GM12878 (cell line): ENCODE results near the gene ERCC2.

Source experiments
- CTCF ChIP-seq, 3 experiments: IDR thresholded peaks in 2 of 3; conservative IDR thresholded peaks in 1 of 3; 2 replicates each; pipeline ENCODE4 v1.5.1; 2011; ENCODE audit warnings: low read depth in 3 of 3, low read length in 3 of 3, mild to moderate bottlenecking in 3 of 3, control low read depth in 2 of 3, moderate library complexity in 2 of 3, inconsistent platforms in 1 of 3, mixed read lengths in 1 of 3; ENCODE audit not compliant: control insufficient read depth in 2 of 3, insufficient read depth in 1 of 3; ENCODE audit errors: extremely low read depth in 1 of 3
- ETV6 ChIP-seq, 2 experiments: fragments of 450-650 bp in 1 of 2; IDR thresholded peaks in 1 of 2; conservative IDR thresholded peaks in 1 of 2; 2 replicates each; pipeline ENCODE4 v1.6.1; 2014; ENCODE audit warnings: antibody characterized with exemption in 1 of 2, borderline replicate concordance in 1 of 2, low read depth in 1 of 2, mild to moderate bottlenecking in 1 of 2, moderate library complexity in 1 of 2
- ZNF24 ChIP-seq: fragments of 450-650 bp; IDR thresholded peaks from 2 replicates; pipeline ENCODE4 v1.6.1; 2017; ENCODE audit warnings: antibody characterized with exemption, mild to moderate bottlenecking

GRCh38 chr19:45409557-45409920 is 39.2 kb upstream of the ERCC2 start:
- TF ChIP-seq ETV6 (conservative IDR thresholded peaks at IDR 0.05 in 1 of 2, IDR thresholded peaks at IDR 0.05 in 1 of 2; ENCODE audit: borderline replicate concordance in 1 of 2, low read depth in 1 of 2): no peak
- no peak for TF ChIP-seq CTCF (IDR thresholded peaks at IDR 0.05 in 2 of 3, conservative IDR thresholded peaks at IDR 0.05 in 1 of 3; ENCODE audit: control insufficient read depth in 2 of 3, extremely low read depth in 1 of 3, insufficient read depth in 1 of 3, low read depth in 3 of 3, low read length in 3 of 3)
- TF ChIP-seq ZNF24: no peak
